Fibroblast of lung (primary cell): ENCODE results near the gene SOX21.

Experiments
- CTCF ChIP-seq, 2 donors: IDR thresholded peaks in 1 of 2; conservative IDR thresholded peaks in 1 of 2; 1 replicate in 1 of 2; 2 replicates in 1 of 2; pipeline ENCODE4 v1.5.1; 2011 to 2012; ENCODE audit warnings: low read length in 2 of 2, control low read depth in 1 of 2, inconsistent platforms in 1 of 2, low read depth in 1 of 2, mild to moderate bottlenecking in 1 of 2
- EZH2 ChIP-seq: IDR thresholded peaks from 2 replicates; pipeline ENCODE4 v1.5.1; 2012; ENCODE audit warnings: low read length, control low read depth, mild to moderate bottlenecking; ENCODE audit errors: missing control alignments

GRCh38 chr13:94711561-94712286, 621 bp downstream of the SOX21 start:
- no peak for TF ChIP-seq CTCF (conservative IDR thresholded peaks at IDR 0.05 in 1 of 2, IDR thresholded peaks at IDR 0.05 in 1 of 2; ENCODE audit: low read depth in 1 of 2, low read length in 2 of 2)
- TF ChIP-seq EZH2 = peak; percentile 95
